Loucy (cell line): ENCODE measurements around the gene GPRC5C.

Experiments used
- EZH2phosphoT487 ChIP-seq: fragments of 200-600 bp; IDR thresholded peaks from 2 replicates; pipeline ENCODE4 v1.6.1; 2018; ENCODE audit warnings: antibody characterized with exemption, mild to moderate bottlenecking, moderate library complexity, borderline replicate concordance
- TF ChIP-seq, protein P1 (sequence below): fragments of 200-600 bp; sonication (generic); conservative IDR thresholded peaks from 2 replicates; pipeline ENCODE4 v1.5.1; 2014; ENCODE audit warnings: mild to moderate bottlenecking, antibody characterized with exemption, low read length

DNA sequence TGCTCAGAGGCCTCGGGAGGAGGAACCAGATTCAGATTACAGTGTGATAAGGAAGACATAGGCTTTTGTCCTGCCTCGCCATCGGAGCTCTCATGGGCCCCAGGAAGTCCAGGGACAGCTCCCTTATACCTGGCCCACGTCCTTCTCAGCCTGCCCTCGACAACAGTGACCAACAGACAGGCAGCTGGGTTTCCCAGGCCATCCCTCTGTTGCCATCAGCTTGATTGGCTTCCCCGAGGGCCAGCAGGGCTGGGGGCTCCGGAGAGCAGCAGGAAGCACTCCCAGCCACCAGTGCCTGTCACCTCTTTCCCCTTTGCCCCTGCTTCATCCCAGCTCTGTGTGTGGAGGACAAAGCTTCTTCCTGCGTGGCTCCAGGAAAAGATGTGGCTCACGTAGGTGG lies 52.2 kb downstream of the GPRC5C start:
- TF ChIP-seq EZH2phosphoT487 = no peak
- TF ChIP-seq, protein P1, sequence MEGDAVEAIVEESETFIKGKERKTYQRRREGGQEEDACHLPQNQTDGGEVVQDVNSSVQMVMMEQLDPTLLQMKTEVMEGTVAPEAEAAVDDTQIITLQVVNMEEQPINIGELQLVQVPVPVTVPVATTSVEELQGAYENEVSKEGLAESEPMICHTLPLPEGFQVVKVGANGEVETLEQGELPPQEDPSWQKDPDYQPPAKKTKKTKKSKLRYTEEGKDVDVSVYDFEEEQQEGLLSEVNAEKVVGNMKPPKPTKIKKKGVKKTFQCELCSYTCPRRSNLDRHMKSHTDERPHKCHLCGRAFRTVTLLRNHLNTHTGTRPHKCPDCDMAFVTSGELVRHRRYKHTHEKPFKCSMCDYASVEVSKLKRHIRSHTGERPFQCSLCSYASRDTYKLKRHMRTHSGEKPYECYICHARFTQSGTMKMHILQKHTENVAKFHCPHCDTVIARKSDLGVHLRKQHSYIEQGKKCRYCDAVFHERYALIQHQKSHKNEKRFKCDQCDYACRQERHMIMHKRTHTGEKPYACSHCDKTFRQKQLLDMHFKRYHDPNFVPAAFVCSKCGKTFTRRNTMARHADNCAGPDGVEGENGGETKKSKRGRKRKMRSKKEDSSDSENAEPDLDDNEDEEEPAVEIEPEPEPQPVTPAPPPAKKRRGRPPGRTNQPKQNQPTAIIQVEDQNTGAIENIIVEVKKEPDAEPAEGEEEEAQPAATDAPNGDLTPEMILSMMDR = no peak
